Measurements from ENCODE around the gene TAS2R40.

DNA sequence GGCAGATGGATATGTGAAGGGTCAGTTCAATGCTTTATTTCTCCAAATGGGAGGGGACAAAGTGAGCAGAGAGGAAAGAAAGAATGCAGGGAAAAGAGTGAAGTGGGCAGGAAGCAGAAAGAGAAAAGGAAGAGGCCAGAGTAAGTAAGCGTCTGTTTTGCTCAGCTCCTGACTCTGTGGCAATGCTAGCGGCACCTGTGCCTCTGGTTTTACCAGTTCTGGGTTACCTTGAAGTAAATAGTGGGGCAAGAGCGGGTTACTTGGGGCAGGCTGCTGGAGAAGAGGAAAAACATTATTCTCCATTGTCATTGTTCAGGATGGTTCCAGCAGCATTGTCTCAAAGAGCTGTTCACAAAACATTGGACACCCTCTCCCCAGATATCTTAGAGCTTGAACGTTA lies 1.9 kb downstream of the TAS2R40 start:
- no peak for TF ChIP-seq YY1 (IDR thresholded peaks at IDR 0.05; ENCODE audit: insufficient read depth, insufficient read length)
- TF ChIP-seq SUZ12 (IDR thresholded peaks at IDR 0.05; ENCODE audit: extremely low read depth, insufficient read depth, insufficient read length), result no peak

Data from NT2/D1 (cell line).